HepG2 (cell line): Measurements from ENCODE around the gene PRDM11. TPM values are rescaled to one million over a fixed set of nuclear protein-coding genes. Genes with fewer than 3 reads are reported as not detected.

Source experiments
- ATAC-seq: fragments of 200-7000 bp; cut with Tn5 transposase; 3 replicates; pipeline ENCODE4 v1.9.1; 2020; ENCODE audit warnings: mild to moderate bottlenecking, moderate library complexity
- BruUV-seq: library from RNA; stranded (reverse); fragments of 400-500 nt; replicated peaks from 2 replicates; lab custom pipeline; 2021; lab: Mats Ljungman, UMichigan
- CTCF ChIA-PET: fragments of 300-600 bp; formaldehyde crosslinking; extraction: SDS; loops from one replicate; lab custom pipeline; 2021; ENCODE audit warnings: low total read pairs, inconsistent platforms, low intra/inter-chr PET ratio; lab: Yijun Ruan, JAX
- POLR2A ChIA-PET: fragments of 350-600 bp; sonication (Branson Sonifier 250); formaldehyde crosslinking; loops from one replicate; lab custom pipeline; 2020; ENCODE audit warnings: antibody characterized with exemption, inconsistent platforms; lab: Yijun Ruan, JAX
- DNase-seq: peaks from one replicate; pipeline ENCODE4 v3.0.0-alpha.2; 2015; ENCODE audit warnings: low spot score
- FAIRE-seq: peaks from 3 replicates; lab custom pipeline; 2011; peaks lifted over from hg19 to GRCh38; lab: Jason Lieb, UNC
- H2AFZ ChIP-seq: one replicate; pipeline ENCODE4 v1.6.1; 2011; ENCODE audit warnings: low read length, inconsistent platforms
- H3K27ac ChIP-seq: fragments of 300-600 bp; 3 replicates; pipeline ENCODE4 v1.8.0; 2011; ENCODE audit warnings: mixed run types, mild to moderate bottlenecking, mixed read lengths, low read length, inconsistent platforms; ENCODE audit not compliant: insufficient read depth; ENCODE audit errors: extremely low read length
- H3K27me3 ChIP-seq, 2 experiments: fragments of 200-600 bp in 1 of 2; 2 replicates in 1 of 2; 3 replicates in 1 of 2; pipeline versions ENCODE4 v1.6.0 to v1.8.0; 2011; ENCODE audit warnings: low read length in 2 of 2, mild to moderate bottlenecking in 2 of 2, moderate library complexity in 2 of 2, inconsistent platforms in 1 of 2; ENCODE audit not compliant: insufficient read depth in 2 of 2, control insufficient read depth in 1 of 2
- H3K36me3 ChIP-seq, 2 experiments: fragments of 200-600 bp in 1 of 2; replicated peaks in 1 of 2; 2 replicates in 1 of 2; 3 replicates in 1 of 2; pipeline versions ENCODE4 v1.5.1 to v1.8.0; 2011; ENCODE audit warnings: low read length in 2 of 2, inconsistent platforms in 1 of 2; ENCODE audit not compliant: insufficient read depth in 2 of 2, control insufficient read depth in 1 of 2
- H3K4me1 ChIP-seq: 2 replicates; pipeline ENCODE4 v1.5.1; 2012; ENCODE audit warnings: low read length, inconsistent platforms; ENCODE audit not compliant: insufficient read depth
- H3K4me2 ChIP-seq: 2 replicates; pipeline ENCODE4 v1.6.0; 2011; ENCODE audit warnings: low read depth, low read length, inconsistent platforms
- H3K4me3 ChIP-seq, 3 experiments: fragments of 200-600 bp in 1 of 3; sonication (generic), shearing (Covaris generic) in 1 of 3; replicated peaks in 1 of 3; 2 replicates each; pipeline ENCODE4 v1.5.1; 2011 to 2016; ENCODE audit warnings: low read length in 3 of 3, inconsistent platforms in 2 of 3, low read depth in 2 of 3, mild to moderate bottlenecking in 2 of 3, control low read depth in 1 of 3, mixed read lengths in 1 of 3; ENCODE audit not compliant: insufficient read depth in 1 of 3
- H3K79me2 ChIP-seq: one replicate; pipeline ENCODE4 v1.6.1; 2011; ENCODE audit warnings: low read length, inconsistent platforms; ENCODE audit not compliant: insufficient read depth
- H3K9ac ChIP-seq: 2 replicates; pipeline ENCODE4 v1.6.0; 2011; ENCODE audit warnings: mild to moderate bottlenecking, low read depth, low read length, inconsistent platforms; ENCODE audit not compliant: insufficient read depth
- H3K9me3 ChIP-seq: 2 replicates; pipeline ENCODE4 v1.5.1; 2012; ENCODE audit warnings: mild to moderate bottlenecking, low read length
- H4K20me1 ChIP-seq: 2 replicates; pipeline ENCODE4 v1.6.0; 2011; ENCODE audit warnings: inconsistent platforms, mild to moderate bottlenecking, low read length, moderate library complexity; ENCODE audit not compliant: insufficient read depth
- ATRX ChIP-seq: sonication (generic); formaldehyde crosslinking; IDR thresholded peaks from 2 replicates; pipeline ENCODE4 v1.4.0; 2020; ENCODE audit warnings: missing genetic modification reagents, borderline replicate concordance
- E2F2 ChIP-seq: sonication (generic); formaldehyde crosslinking; IDR thresholded peaks from 2 replicates; pipeline ENCODE4 v1.4.0; 2020; ENCODE audit warnings: missing genetic modification reagents, borderline replicate concordance
- FOXP4 ChIP-seq: sonication (generic); formaldehyde crosslinking; IDR thresholded peaks from 2 replicates; pipeline ENCODE4 v1.4.0; 2020; ENCODE audit warnings: missing genetic modification reagents
- MTERF4 ChIP-seq: sonication (generic); formaldehyde crosslinking; IDR thresholded peaks from 2 replicates; pipeline ENCODE4 v1.8.0; 2023; ENCODE audit warnings: mild to moderate bottlenecking, missing genetic modification reagents
- MXD4 ChIP-seq: IDR thresholded peaks from 2 replicates; pipeline ENCODE4 v1.6.1; 2016; ENCODE audit warnings: mild to moderate bottlenecking, missing biosample characterization, missing genetic modification reagents
- NAIF1 ChIP-seq: sonication (generic); formaldehyde crosslinking; IDR thresholded peaks from 2 replicates; pipeline ENCODE4 v1.5.0; 2020; ENCODE audit warnings: mild to moderate bottlenecking, missing genetic modification reagents, borderline replicate concordance
- NCOA2 ChIP-seq: sonication (generic); formaldehyde crosslinking; IDR thresholded peaks from 2 replicates; pipeline ENCODE4 v1.8.0; 2022; ENCODE audit warnings: inconsistent platforms
- NR3C1 ChIP-seq: sonication (generic); formaldehyde crosslinking; IDR thresholded peaks from 2 replicates; pipeline ENCODE4 v1.4.0; 2020; ENCODE audit warnings: missing genetic modification reagents
- PHF8 ChIP-seq: sonication (generic); formaldehyde crosslinking; IDR thresholded peaks from 2 replicates; pipeline ENCODE4 v1.5.0; 2020; ENCODE audit warnings: missing genetic modification reagents
- RFX1 ChIP-seq: fragments of 450-650 bp; IDR thresholded peaks from 2 replicates; pipeline ENCODE4 v1.6.1; 2017
- SRSF1 ChIP-seq: fragments of 200-400 bp; formaldehyde crosslinking; optimal IDR thresholded peaks from 2 replicates; pipeline ENCODE3; 2017; ENCODE audit warnings: mild to moderate bottlenecking, low read depth, low read length, moderate library complexity
- SYNCRIP ChIP-seq: fragments of 200-400 bp; formaldehyde crosslinking; IDR thresholded peaks from 2 replicates; pipeline ENCODE4 v1.6.1; 2018; ENCODE audit warnings: mild to moderate bottlenecking, low read depth, low read length; ENCODE audit not compliant: insufficient read depth
- TBX2 ChIP-seq: sonication (generic); formaldehyde crosslinking; IDR thresholded peaks from 2 replicates; pipeline ENCODE4 v1.5.0; 2020; ENCODE audit warnings: missing genetic modification reagents, mild to moderate bottlenecking, borderline replicate concordance
- ZNF33B ChIP-seq: sonication (generic); formaldehyde crosslinking; IDR thresholded peaks from 2 replicates; pipeline ENCODE4 v1.5.1; 2020; ENCODE audit warnings: mild to moderate bottlenecking, missing genetic modification reagents
- ZNF552 ChIP-seq: sonication (generic); formaldehyde crosslinking; IDR thresholded peaks from 2 replicates; pipeline ENCODE4 v1.9.0; 2022; ENCODE audit warnings: missing genetic modification reagents, mild to moderate bottlenecking, borderline replicate concordance
- ZNF616 ChIP-seq: sonication (generic); formaldehyde crosslinking; IDR thresholded peaks from 2 replicates; pipeline ENCODE4 v1.5.0; 2020; ENCODE audit warnings: low read depth, mild to moderate bottlenecking, missing genetic modification reagents
- ZNF619 ChIP-seq: sonication (generic); formaldehyde crosslinking; IDR thresholded peaks from 2 replicates; pipeline ENCODE4 v1.4.0; 2020; ENCODE audit warnings: mild to moderate bottlenecking, missing genetic modification reagents
- ZNF781 ChIP-seq: sonication (generic); formaldehyde crosslinking; IDR thresholded peaks from 2 replicates; pipeline ENCODE4 v1.5.1; 2020; ENCODE audit warnings: borderline replicate concordance, mild to moderate bottlenecking, missing genetic modification reagents; ENCODE audit errors: not compliant biosample characterization
- ZSCAN29 ChIP-seq: sonication (generic); formaldehyde crosslinking; conservative IDR thresholded peaks from 2 replicates; pipeline ENCODE4 v1.4.0; 2020; ENCODE audit warnings: mild to moderate bottlenecking, missing genetic modification reagents
- WGBS: methylation state at CpG from one replicate; pipeline ENCODE4 v1.1.6; 2017; ENCODE audit warnings: low lambda C conversion rate; 5-methylcytosine and 5-hydroxymethylcytosine counted together
- in situ Hi-C: cut with HindIII; loops from 2 replicates; pipeline ENCODE4 v1.10.0; 2017; ENCODE audit warnings: low pct_unique_long_range_greater_than_20kb; ENCODE audit not compliant: extremely low pct_ligation_motif_present
- intact Hi-C: fragments of 100-400 bp; cut with micrococcal nuclease; formaldehyde crosslinking; loops from one replicate; pipeline ENCODE4 v1.10.0; 2022; ENCODE audit not compliant: unreplicated experiment
- polyA plus RNA-seq, 8 experiments: library from polyadenylated mRNA; depleted of rRNA in 3 of 8; stranded (reverse) in 7 of 8; unstranded in 1 of 8; fragments of >200 nt; fragmentation: Illumina TruSeq in 4 of 8; extraction: Trizol in 4 of 8; gene quantifications; 2 replicates each; pipeline versions ENCODE4 v1.2.1 to v1.2.3, GENCODE V29; 2011 to 2016; ENCODE audit warnings: low read depth in 4 of 8, missing spikeins in 1 of 8, mixed read lengths in 1 of 8; ENCODE audit not compliant: insufficient read depth in 1 of 8
- total RNA-seq, 5 experiments: library from RNA; depleted of rRNA; stranded (reverse); fragments of >200 nt; fragmentation: Illumina TruSeq; extraction: Trizol; gene quantifications; 2 replicates each; pipeline ENCODE4 v1.2.3, GENCODE V29; 2016; ENCODE audit warnings: low read depth in 1 of 5
- TF ChIP-seq, protein P1 (sequence below): sonication (generic); formaldehyde crosslinking; IDR thresholded peaks from 2 replicates; pipeline ENCODE4 v1.5.1; 2020; ENCODE audit warnings: mild to moderate bottlenecking, missing genetic modification reagents, borderline replicate concordance

The PRDM11 gene
- total and polyA plus RNA-seq, 2 of the 13 experiments (the other 11 are each of a cell fraction or from before 2014, with no cell fraction given), result 3.4 to 4.7 TPM

- in situ Hi-C loops (no loop called here), intact Hi-C loops (no loop called here)
- 0% methylated on average over 1 of the region's 1 CpG for WGBS
- Histone ChIP-seq H3K36me3 (no peaks in the 10 kb centered on the region), H3K9ac (no peak overlapping the region), H3K4me1 (peaks cover 9% of the 10 kb centered on the region), H3K4me2 (no peak overlapping the region), H3K9me3 (no peaks in the 10 kb centered on the region), H2AFZ (no peak overlapping the region), H4K20me1 (no peaks in the 10 kb centered on the region), H3K79me2 (no peaks in the 10 kb centered on the region), H3K4me3 (no peak overlapping the region), H3K27me3 (peaks cover 2 to 43% of the 10 kb centered on the region in 2 experiments; a peak in 4 of 5 replicates), H3K27ac (no peak overlapping the region)
- ChIA-PET POLR2A (no interaction called here), CTCF (no interaction called here)
- ATAC-seq (no peak), FAIRE-seq (no peak), DNase-seq (no peak)
- no TSS peak for BruUV-seq
- TF ChIP-seq ZNF619 (CRISPR knock-in tag) (no peak), PHF8 (CRISPR knock-in tag) (no peak), ZNF552 (CRISPR knock-in tag) (no peak), NAIF1 (CRISPR knock-in tag) (no peak), TBX2 (CRISPR knock-in tag) (no peak), ATRX (CRISPR knock-in tag) (no peak), NR3C1 (CRISPR knock-in tag) (no peak), SRSF1 (no peak), RFX1 (no peak), MXD4 (CRISPR knock-in tag) (no peak), E2F2 (no peak), ZNF781 (CRISPR knock-in tag) (no peak), MTERF4 (CRISPR knock-in tag) (no peak), ZNF33B (no peak), ZNF616 (no peak), NCOA2 (CRISPR knock-in tag) (no peak), ZSCAN29 (CRISPR knock-in tag) (no peak), FOXP4 (no peak), SYNCRIP (no peak)
- TF ChIP-seq, protein P1, sequence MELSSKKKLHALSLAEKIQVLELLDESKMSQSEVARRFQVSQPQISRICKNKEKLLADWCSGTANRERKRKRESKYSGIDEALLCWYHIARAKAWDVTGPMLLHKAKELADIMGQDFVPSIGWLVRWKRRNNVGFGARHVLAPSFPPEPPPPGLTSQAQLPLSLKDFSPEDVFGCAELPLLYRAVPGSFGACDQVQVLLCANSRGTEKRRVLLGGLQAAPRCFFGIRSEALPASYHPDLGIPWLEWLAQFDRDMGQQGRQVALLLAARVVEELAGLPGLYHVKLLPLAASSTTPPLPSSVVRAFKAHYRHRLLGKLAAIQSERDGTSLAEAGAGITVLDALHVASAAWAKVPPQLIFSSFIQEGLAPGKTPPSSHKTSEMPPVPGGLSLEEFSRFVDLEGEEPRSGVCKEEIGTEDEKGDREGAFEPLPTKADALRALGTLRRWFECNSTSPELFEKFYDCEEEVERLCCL (CRISPR knock-in tag), result no peak
These were observed 5.3 kb upstream of the PRDM11 start for GRCh38 chr11:45141171-45141570.
